A549 (cell line): ENCODE results near the gene RAB10. TPM values are rescaled to one million over a fixed set of nuclear protein-coding genes. Genes with fewer than 3 reads are reported as not detected.

ENCODE experiments used
- ATAC-seq, 2 experiments: fragments of 200-7000 bp in 1 of 2; fragments of >200 bp in 1 of 2; cut with Nextera tagmentation in 1 of 2; cut with Tn5 transposase in 1 of 2; 3 replicates each; pipeline versions ENCODE4 v1.8.0 to v1.9.1; 2018 to 2020; ENCODE audit warnings: mild to moderate bottlenecking in 1 of 2, moderate library complexity in 1 of 2
- CTCF ChIA-PET: fragments of 300-600 bp; sonication (Branson Sonifier 250); formaldehyde crosslinking; extraction: SDS; loops from one replicate; lab custom pipeline; 2021; ENCODE audit warnings: antibody characterized with exemption, inconsistent platforms; lab: Yijun Ruan, JAX
- POLR2A ChIA-PET: fragments of 350-600 bp; formaldehyde crosslinking; extraction: SDS; loops from one replicate; lab custom pipeline; 2021; ENCODE audit warnings: antibody characterized with exemption, inconsistent platforms; lab: Yijun Ruan, JAX
- DNase-seq, 2 experiments: peaks; one replicate each; pipeline versions ENCODE4 v3.0.0 to v3.0.0-alpha.2; 2011 to 2016; ENCODE audit warnings: low read depth in 1 of 2, low spot score in 1 of 2
- FAIRE-seq: peaks from 2 replicates; lab custom pipeline; 2011; peaks lifted over from hg19 to GRCh38; lab: Jason Lieb, UNC
- H3K27ac ChIP-seq, 2 experiments: fragments of >200 bp; sonication (Bioruptor Twin); formaldehyde crosslinking; 3 replicates each; pipeline ENCODE4 v1.5.1; 2016 to 2017
- H3K4me1 ChIP-seq: fragments of >200 bp; sonication (Bioruptor Twin); formaldehyde crosslinking; 3 replicates; pipeline ENCODE4 v1.6.1; 2016
- H3K4me2 ChIP-seq: fragments of >200 bp; sonication (Bioruptor Twin); formaldehyde crosslinking; 3 replicates; pipeline ENCODE4 v1.6.1; 2016
- H3K4me3 ChIP-seq: fragments of >200 bp; sonication (Bioruptor Twin); formaldehyde crosslinking; 3 replicates; pipeline ENCODE4 v1.5.1; 2016
- H3K9me3 ChIP-seq: fragments of >200 bp; sonication (Bioruptor Twin); formaldehyde crosslinking; 3 replicates; pipeline ENCODE4 v1.6.1; 2016
- BHLHE40 ChIP-seq: IDR thresholded peaks from 2 replicates; pipeline ENCODE4 v1.6.1; 2012; ENCODE audit warnings: low read depth, low read length, inconsistent platforms
- CBX2 ChIP-seq: fragments of 200-600 bp; sonication (generic); IDR thresholded peaks from 2 replicates; pipeline ENCODE4 v1.6.1; 2016; ENCODE audit warnings: low read depth, mild to moderate bottlenecking, borderline replicate concordance
- CEBPB ChIP-seq, 2 experiments: fragments of >200 bp in 1 of 2; sonication (Bioruptor Twin) in 1 of 2; formaldehyde crosslinking in 1 of 2; IDR thresholded peaks; 2 replicates each; pipeline ENCODE4 v1.6.1; 2012 to 2016
- EP300 ChIP-seq, 2 experiments: fragments of >200 bp; sonication (Bioruptor Twin); formaldehyde crosslinking; IDR thresholded peaks; 2 replicates in 1 of 2; 3 replicates in 1 of 2; pipeline ENCODE4 v1.6.1; 2016 to 2017
- ESRRA ChIP-seq: fragments of 150-350 bp; IDR thresholded peaks from 2 replicates; pipeline ENCODE4 v1.6.1; 2014; ENCODE audit warnings: mild to moderate bottlenecking, low read length, borderline replicate concordance
- FOSL2 ChIP-seq, 2 experiments: fragments of 450-650 bp in 1 of 2; fragments of >200 bp in 1 of 2; sonication (Bioruptor Twin) in 1 of 2; formaldehyde crosslinking; IDR thresholded peaks; 2 replicates each; pipeline versions ENCODE4 v1.5.0 to v1.6.1; 2016 to 2020; ENCODE audit warnings: mild to moderate bottlenecking in 1 of 2, moderate library complexity in 1 of 2
- FOXS1 ChIP-seq: fragments of 250-450 bp; sonication (Bioruptor Pico); IDR thresholded peaks from 2 replicates; pipeline ENCODE4 v1.5.0; 2020; ENCODE audit warnings: mild to moderate bottlenecking, moderate library complexity
- GATA3 ChIP-seq: IDR thresholded peaks from 2 replicates; pipeline ENCODE4 v1.6.1; 2012; ENCODE audit warnings: borderline replicate concordance
- HES2 ChIP-seq: fragments of >200 bp; sonication (Bioruptor Twin); formaldehyde crosslinking; IDR thresholded peaks from 2 replicates; pipeline ENCODE4 v1.6.1; 2016
- HEYL ChIP-seq: fragments of 250-450 bp; sonication (Bioruptor Pico); IDR thresholded peaks from 2 replicates; pipeline ENCODE4 v1.8.0; 2021; ENCODE audit warnings: mild to moderate bottlenecking, moderate library complexity
- HOXA7 ChIP-seq: fragments of 250-450 bp; sonication (Bioruptor Pico); IDR thresholded peaks from 2 replicates; pipeline ENCODE4 v1.5.0; 2020; ENCODE audit warnings: mild to moderate bottlenecking, moderate library complexity
- HOXB13 ChIP-seq: fragments of 250-450 bp; sonication (Bioruptor Pico); IDR thresholded peaks from 2 replicates; pipeline ENCODE4 v1.5.0; 2020; ENCODE audit warnings: low read depth, mild to moderate bottlenecking, moderate library complexity
- HOXB5 ChIP-seq: fragments of 250-450 bp; sonication (Bioruptor Pico); IDR thresholded peaks from 2 replicates; pipeline ENCODE4 v1.5.0; 2020; ENCODE audit warnings: mild to moderate bottlenecking, moderate library complexity
- JUN ChIP-seq, 2 experiments: fragments of >200 bp; sonication (Bioruptor Twin); formaldehyde crosslinking; IDR thresholded peaks; 2 replicates in 1 of 2; 3 replicates in 1 of 2; pipeline ENCODE4 v1.6.1; 2016 to 2017
- JUNB ChIP-seq: fragments of >200 bp; sonication (Bioruptor Twin); formaldehyde crosslinking; IDR thresholded peaks from 2 replicates; pipeline ENCODE4 v1.6.1; 2016
- KDM5A ChIP-seq: fragments of 200-600 bp; sonication (generic); IDR thresholded peaks from 2 replicates; pipeline ENCODE4 v1.6.1; 2016; ENCODE audit warnings: antibody characterized with exemption, mild to moderate bottlenecking
- MAFK ChIP-seq: fragments of 450-650 bp; IDR thresholded peaks from 2 replicates; pipeline ENCODE4 v1.6.1; 2014; ENCODE audit not compliant: partially characterized antibody
- MAX ChIP-seq: IDR thresholded peaks from 2 replicates; pipeline ENCODE4 v1.6.1; 2012
- MYC ChIP-seq: IDR thresholded peaks from 2 replicates; pipeline ENCODE4 v1.6.1; 2012; ENCODE audit warnings: mild to moderate bottlenecking, inconsistent platforms, low read length, improper control_type of control experiment, borderline replicate concordance
- NFE2L2 ChIP-seq: fragments of 150-350 bp; conservative IDR thresholded peaks from 2 replicates; pipeline ENCODE4 v1.6.1; 2014; ENCODE audit warnings: low read length
- NR3C1 ChIP-seq: fragments of >200 bp; sonication (Bioruptor Twin); formaldehyde crosslinking; IDR thresholded peaks from 3 replicates; pipeline ENCODE4 v1.6.1; 2017
- POLR2A ChIP-seq: IDR thresholded peaks from 2 replicates; pipeline ENCODE4 v1.6.1; 2012; ENCODE audit warnings: mild to moderate bottlenecking, low read length
- POLR2AphosphoS2 ChIP-seq: conservative IDR thresholded peaks from 2 replicates; pipeline ENCODE4 v1.6.1; 2012; ENCODE audit warnings: low read length, improper control_type of control experiment, inconsistent platforms
- RAD21 ChIP-seq, 2 experiments: fragments of >200 bp in 1 of 2; sonication (Bioruptor Twin) in 1 of 2; formaldehyde crosslinking in 1 of 2; IDR thresholded peaks in 1 of 2; conservative IDR thresholded peaks in 1 of 2; 2 replicates in 1 of 2; 3 replicates in 1 of 2; pipeline ENCODE4 v1.6.1; 2012 to 2018; ENCODE audit warnings: inconsistent platforms in 1 of 2
- RCOR1 ChIP-seq: fragments of 150-350 bp; IDR thresholded peaks from 2 replicates; pipeline ENCODE4 v1.6.1; 2014; ENCODE audit warnings: antibody characterized with exemption, low read length, low read depth
- RFX5 ChIP-seq: fragments of 450-650 bp; IDR thresholded peaks from 2 replicates; pipeline ENCODE4 v1.7.1; 2014; ENCODE audit warnings: antibody characterized with exemption, mild to moderate bottlenecking, moderate library complexity
- RNF2 ChIP-seq: fragments of 200-600 bp; sonication (generic); IDR thresholded peaks from 2 replicates; pipeline ENCODE4 v1.6.1; 2016; ENCODE audit warnings: low read depth, mild to moderate bottlenecking, antibody characterized with exemption, moderate library complexity, borderline replicate concordance
- TP53 ChIP-seq: fragments of 250-450 bp; sonication (Bioruptor Pico); IDR thresholded peaks from 2 replicates; pipeline ENCODE4 v1.5.0; 2021; ENCODE audit warnings: mild to moderate bottlenecking, moderate library complexity
- ZSCAN20 ChIP-seq: fragments of 250-450 bp; sonication (Bioruptor Pico); IDR thresholded peaks from 2 replicates; pipeline ENCODE4 v1.8.0; 2022; ENCODE audit warnings: mild to moderate bottlenecking, moderate library complexity
- WGBS: methylation state at CpG from one replicate; pipeline ENCODE4 v1.1.6; 2017; ENCODE audit errors: missing lambda C conversion rate; 5-methylcytosine and 5-hydroxymethylcytosine counted together
- polyA plus RNA-seq, 4 experiments: library from polyadenylated mRNA; depleted of rRNA in 3 of 4; stranded (reverse); fragments of >200 nt; fragmentation: RNase III in 1 of 4; extraction: RNeasy Plus Mini Kit Qiagen cat#74134 plus additional on column Dnase treatment in 1 of 4; gene quantifications; 2 replicates in 3 of 4; 3 replicates in 1 of 4; pipeline ENCODE4 v1.2.3, GENCODE V29; 2011 to 2017
- TF ChIP-seq, protein P1 (sequence below): fragments of >200 bp; sonication (Bioruptor Twin); formaldehyde crosslinking; IDR thresholded peaks from 3 replicates; pipeline ENCODE4 v1.6.1; 2016
- TF ChIP-seq, protein P2 (sequence below): fragments of 150-350 bp; IDR thresholded peaks from 2 replicates; pipeline ENCODE4 v1.6.1; 2014; ENCODE audit warnings: low read depth, mild to moderate bottlenecking, low read length
- TF ChIP-seq, protein P3 (sequence below): IDR thresholded peaks from 2 replicates; pipeline ENCODE4 v1.6.1; 2012

Gene RAB10
- polyA plus RNA-seq, 2 of the 4 experiments (the other 2 are of a cell fraction) = 272 to 692 TPM

DNA sequence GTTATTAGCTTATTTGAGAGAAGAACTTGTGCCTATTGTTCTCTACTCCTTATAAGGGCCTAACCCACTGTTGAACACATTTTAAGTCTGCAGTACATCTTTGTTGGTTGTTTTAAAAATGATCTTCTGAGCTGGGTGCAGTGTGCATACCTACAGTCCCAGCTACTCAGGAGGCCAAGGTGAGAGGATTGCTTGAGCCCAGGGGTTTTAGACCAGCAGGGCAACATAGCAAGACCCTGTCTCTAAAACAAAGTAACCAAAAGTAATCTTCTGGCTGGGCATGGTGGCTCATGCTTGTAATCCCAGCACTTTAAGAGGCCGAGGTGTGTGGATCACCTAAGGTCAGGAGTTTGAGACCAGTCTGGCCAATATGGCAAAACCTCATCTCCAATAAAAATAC is 25.8 kb upstream of the RAB10 start:
- no peak for TF ChIP-seq FOSL2 (IDR thresholded peaks at IDR 0.05)
- TF ChIP-seq FOSL2 (CRISPR knock-in tag; IDR thresholded peaks at IDR 0.05) = no peak
- TF ChIP-seq RAD21 (conservative IDR thresholded peaks at IDR 0.05 in 1 of 2, IDR thresholded peaks at IDR 0.05 in 1 of 2) = no peak
- TF ChIP-seq MYC = no peak
- TF ChIP-seq HOXB13 (CRISPR knock-in tag) = 0 out of 2 replicates have a peak, but pooled peaks have one; percentile 33
- TF ChIP-seq ESRRA = no peak
- TF ChIP-seq, all 56 proteins: peak for 1
- peaks cover 7% of the 10 kb centered on the region; the same call in 1 of the 3 replicates for H3K9me3 ChIP-seq
- ATAC-seq = no peak
- WGBS = 87% methylated on average over 1 of the region's 1 CpG
- H3K4me3 ChIP-seq = no peak overlapping the region
- H3K4me1 ChIP-seq = peaks cover 45% of the 10 kb centered on the region
- FAIRE-seq = no peak
- peak overlapping the region; percentile 90 to 93 for H3K27ac ChIP-seq
- CTCF ChIA-PET = interaction anchor here (0.7 to 5.7 kb wide), 10 partner anchors 8 to 176 kb away, joined by 3 to 47 read pairs (median 6); partner anchors contain the start of gene RAB10
- H3K4me2 ChIP-seq = peak overlapping the region; percentile 40; the same call in 2 of the 3 replicates
- POLR2A ChIA-PET = interaction anchor here (1.4 to 2.8 kb wide), 4 partner anchors 8 to 27 kb away, joined by 6 to 26 read pairs (median 10); partner anchors contain the start of gene RAB10
- no peak for DNase-seq

GRCh38 chr2:26008851-26009566 is 24.9 kb upstream of the RAB10 start:
- ATAC-seq (peak; percentile 46 to 55), FAIRE-seq (peak; percentile 28), DNase-seq (peak; percentile 68 to 91)
- 24% methylated on average over 2 of the region's 2 CpGs for WGBS
- peak overlapping the region; percentile 40 for H3K4me2 ChIP-seq
- ChIA-PET POLR2A (interaction anchor here (1.0 to 2.8 kb wide), 6 partner anchors 9 to 130 kb away, joined by 3 to 26 read pairs (median 8); partner anchors contain the start of genes ASXL2 and RAB10), CTCF (interaction anchor here (0.8 to 5.7 kb wide), 12 partner anchors 9 to 136 kb away, joined by 3 to 47 read pairs (median 7); partner anchors contain the start of gene RAB10)
- peaks cover 7% of the 10 kb centered on the region; the same call in 1 of the 3 replicates for H3K9me3 ChIP-seq
- H3K27ac ChIP-seq = peak overlapping the region; percentile 90 to 93
- peaks cover 52% of the 10 kb centered on the region for H3K4me1 ChIP-seq
- H3K4me3 ChIP-seq = no peak overlapping the region
- TF ChIP-seq, protein P1, sequence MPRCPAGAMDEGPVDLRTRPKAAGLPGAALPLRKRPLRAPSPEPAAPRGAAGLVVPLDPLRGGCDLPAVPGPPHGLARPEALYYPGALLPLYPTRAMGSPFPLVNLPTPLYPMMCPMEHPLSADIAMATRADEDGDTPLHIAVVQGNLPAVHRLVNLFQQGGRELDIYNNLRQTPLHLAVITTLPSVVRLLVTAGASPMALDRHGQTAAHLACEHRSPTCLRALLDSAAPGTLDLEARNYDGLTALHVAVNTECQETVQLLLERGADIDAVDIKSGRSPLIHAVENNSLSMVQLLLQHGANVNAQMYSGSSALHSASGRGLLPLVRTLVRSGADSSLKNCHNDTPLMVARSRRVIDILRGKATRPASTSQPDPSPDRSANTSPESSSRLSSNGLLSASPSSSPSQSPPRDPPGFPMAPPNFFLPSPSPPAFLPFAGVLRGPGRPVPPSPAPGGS = peak; percentile 38; the same call in 1 of the 3 replicates
- TF ChIP-seq JUN (IDR thresholded peaks at IDR 0.05) = peak; percentile 29 to 68; a peak in 3 of 5 replicates
- peak; percentile 97 for TF ChIP-seq MAFK
- no peak for TF ChIP-seq BHLHE40
- TF ChIP-seq RAD21 (conservative IDR thresholded peaks at IDR 0.05 in 1 of 2, IDR thresholded peaks at IDR 0.05 in 1 of 2) = peak in 1 of 2 experiments; percentile 26; a peak in 2 of 5 replicates
- TF ChIP-seq, protein P2, sequence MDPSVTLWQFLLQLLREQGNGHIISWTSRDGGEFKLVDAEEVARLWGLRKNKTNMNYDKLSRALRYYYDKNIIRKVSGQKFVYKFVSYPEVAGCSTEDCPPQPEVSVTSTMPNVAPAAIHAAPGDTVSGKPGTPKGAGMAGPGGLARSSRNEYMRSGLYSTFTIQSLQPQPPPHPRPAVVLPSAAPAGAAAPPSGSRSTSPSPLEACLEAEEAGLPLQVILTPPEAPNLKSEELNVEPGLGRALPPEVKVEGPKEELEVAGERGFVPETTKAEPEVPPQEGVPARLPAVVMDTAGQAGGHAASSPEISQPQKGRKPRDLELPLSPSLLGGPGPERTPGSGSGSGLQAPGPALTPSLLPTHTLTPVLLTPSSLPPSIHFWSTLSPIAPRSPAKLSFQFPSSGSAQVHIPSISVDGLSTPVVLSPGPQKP = no peak
- no peak for TF ChIP-seq POLR2AphosphoS2
- no peak for TF ChIP-seq CBX2
- TF ChIP-seq HOXA7 (CRISPR knock-in tag) = no peak; the same call in 1 of the 2 replicates
- TF ChIP-seq RNF2 = no peak
- no peak for TF ChIP-seq RCOR1
- peak; percentile 50 to 74; a peak in 2 of 5 replicates for TF ChIP-seq EP300 (IDR thresholded peaks at IDR 0.05)
- TF ChIP-seq NFE2L2 = no peak
- 0 out of 2 replicates have a peak, but pooled peaks have one; percentile 27 for TF ChIP-seq ESRRA
- TF ChIP-seq HEYL (CRISPR knock-in tag) = 0 out of 2 replicates have a peak, but pooled peaks have one; percentile 56
- TF ChIP-seq HES2 = peak; percentile 56; the same call in 1 of the 2 replicates
- no peak for TF ChIP-seq TP53
- TF ChIP-seq, protein P3, sequence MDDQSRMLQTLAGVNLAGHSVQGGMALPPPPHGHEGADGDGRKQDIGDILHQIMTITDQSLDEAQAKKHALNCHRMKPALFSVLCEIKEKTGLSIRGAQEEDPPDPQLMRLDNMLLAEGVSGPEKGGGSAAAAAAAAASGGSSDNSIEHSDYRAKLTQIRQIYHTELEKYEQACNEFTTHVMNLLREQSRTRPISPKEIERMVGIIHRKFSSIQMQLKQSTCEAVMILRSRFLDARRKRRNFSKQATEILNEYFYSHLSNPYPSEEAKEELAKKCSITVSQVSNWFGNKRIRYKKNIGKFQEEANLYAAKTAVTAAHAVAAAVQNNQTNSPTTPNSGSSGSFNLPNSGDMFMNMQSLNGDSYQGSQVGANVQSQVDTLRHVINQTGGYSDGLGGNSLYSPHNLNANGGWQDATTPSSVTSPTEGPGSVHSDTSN = no peak
- no peak for TF ChIP-seq RFX5
- TF ChIP-seq GATA3 = peak; percentile 54; the same call in 1 of the 2 replicates
- TF ChIP-seq KDM5A = no peak
- TF ChIP-seq HOXB5 (CRISPR knock-in tag) = no peak; the same call in 1 of the 2 replicates
- no peak for TF ChIP-seq FOXS1
- TF ChIP-seq FOSL2 (IDR thresholded peaks at IDR 0.05) = peak; percentile 48; the same call in 1 of the 2 replicates
- peak; percentile 64 for TF ChIP-seq FOSL2 (CRISPR knock-in tag; IDR thresholded peaks at IDR 0.05)
- TF ChIP-seq POLR2A = no peak
- TF ChIP-seq MAX = peak; percentile 35
- no peak for TF ChIP-seq NR3C1
- peak; percentile 61 for TF ChIP-seq JUNB
- no peak for TF ChIP-seq ZSCAN20
- TF ChIP-seq CEBPB (IDR thresholded peaks at IDR 0.05) = peak; percentile 55 to 78
